WTC11 (cell line): ENCODE measurements around the gene RSPRY1. TPM values are rescaled to one million over a fixed set of nuclear protein-coding genes. Genes with fewer than 3 reads are reported as not detected.

Source experiments
- ATAC-seq: fragments of 200-7000 bp; cut with Tn5 transposase; 2 replicates; pipeline ENCODE4 v1.10.0; 2021; ENCODE audit warnings: mild to moderate bottlenecking, moderate library complexity
- CTCF ChIA-PET: fragments of 300-600 bp; sonication (Branson Sonifier 250); formaldehyde crosslinking; loops from one replicate; lab custom pipeline; 2021; ENCODE audit warnings: antibody characterized with exemption; lab: Charles Lee
- POLR2A ChIA-PET: fragments of 350-600 bp; sonication (Branson Sonifier 250); formaldehyde crosslinking; loops from one replicate; lab custom pipeline; 2021; ENCODE audit warnings: antibody characterized with exemption; lab: Charles Lee
- DNase-seq: peaks from one replicate; pipeline ENCODE4 v3.0.0; 2021; ENCODE audit warnings: low spot score
- H3K27ac Mint-ChIP-seq: 2 replicates; pipeline ENCODE4 v1.8.0; 2021; ENCODE audit warnings: mixed read lengths
- H3K27me3 Mint-ChIP-seq: 2 replicates; pipeline ENCODE4 v1.8.0; 2021; ENCODE audit warnings: low read depth, mild to moderate bottlenecking, moderate library complexity, mixed read lengths
- H3K36me3 Mint-ChIP-seq: 2 replicates; pipeline ENCODE4 v1.8.0; 2021; ENCODE audit warnings: mixed read lengths
- H3K4me1 Mint-ChIP-seq: 2 replicates; pipeline ENCODE4 v1.8.0; 2022; ENCODE audit warnings: mixed read lengths
- H3K4me3 Mint-ChIP-seq: 2 replicates; pipeline ENCODE4 v1.8.0; 2021; ENCODE audit warnings: mild to moderate bottlenecking, moderate library complexity, mixed read lengths
- H3K9me3 Mint-ChIP-seq: 2 replicates; pipeline ENCODE4 v1.8.0; 2021; ENCODE audit warnings: mixed read lengths
- ATF6 ChIP-seq: sonication (generic); formaldehyde crosslinking; IDR thresholded peaks from 2 replicates; pipeline ENCODE4 v1.8.1; 2023; ENCODE audit warnings: mild to moderate bottlenecking, missing genetic modification reagents
- CREM ChIP-seq: sonication (generic); formaldehyde crosslinking; IDR thresholded peaks from 2 replicates; pipeline ENCODE4 v1.8.1; 2022; ENCODE audit warnings: mild to moderate bottlenecking, missing genetic modification reagents, moderate library complexity
- EMX1 ChIP-seq: fragments of 250-450 bp; sonication (Bioruptor Pico); IDR thresholded peaks from 2 replicates; pipeline ENCODE4 v1.8.0; 2021; ENCODE audit warnings: mild to moderate bottlenecking
- FOXJ3 ChIP-seq: sonication (generic); formaldehyde crosslinking; IDR thresholded peaks from 2 replicates; pipeline ENCODE4 v1.9.0; 2021; ENCODE audit warnings: missing genetic modification reagents, mild to moderate bottlenecking, borderline replicate concordance
- GABPB1 ChIP-seq: sonication (generic); formaldehyde crosslinking; IDR thresholded peaks from 2 replicates; pipeline ENCODE4 v1.8.1; 2023; ENCODE audit warnings: mild to moderate bottlenecking, missing genetic modification reagents
- HMGA2 ChIP-seq: fragments of 250-450 bp; sonication (Bioruptor Pico); IDR thresholded peaks from 2 replicates; pipeline ENCODE4 v1.4.0; 2021; ENCODE audit warnings: mild to moderate bottlenecking, moderate library complexity
- IRF1 ChIP-seq: sonication (generic); formaldehyde crosslinking; IDR thresholded peaks from 2 replicates; pipeline ENCODE4 v1.8.0; 2023; ENCODE audit warnings: missing genetic modification reagents
- IRF2 ChIP-seq: sonication (generic); formaldehyde crosslinking; IDR thresholded peaks from 2 replicates; pipeline ENCODE4 v1.8.0; 2022; ENCODE audit warnings: low read depth, missing genetic modification reagents, borderline replicate concordance
- KAT7 ChIP-seq: sonication (generic); formaldehyde crosslinking; IDR thresholded peaks from 2 replicates; pipeline ENCODE4 v1.8.1; 2023; ENCODE audit warnings: missing genetic modification reagents, mild to moderate bottlenecking, borderline replicate concordance
- MAX ChIP-seq: sonication (generic); formaldehyde crosslinking; IDR thresholded peaks from 2 replicates; pipeline ENCODE4 v1.8.0; 2022; ENCODE audit warnings: mild to moderate bottlenecking, missing genetic modification reagents
- MYBL2 ChIP-seq: sonication (generic); formaldehyde crosslinking; IDR thresholded peaks from 2 replicates; pipeline ENCODE4 v1.8.1; 2023; ENCODE audit warnings: mild to moderate bottlenecking, moderate library complexity, missing genetic modification reagents
- NFATC4 ChIP-seq: fragments of 250-450 bp; sonication (Bioruptor Pico); IDR thresholded peaks from 2 replicates; pipeline ENCODE4 v1.9.0; 2021; ENCODE audit warnings: mild to moderate bottlenecking
- SMAD4 ChIP-seq: sonication (generic); formaldehyde crosslinking; IDR thresholded peaks from 2 replicates; pipeline ENCODE4 v1.8.0; 2022; ENCODE audit warnings: mild to moderate bottlenecking, missing genetic modification reagents
- SP1 ChIP-seq: sonication (generic); formaldehyde crosslinking; conservative IDR thresholded peaks from 2 replicates; pipeline ENCODE4 v1.8.1; 2022; ENCODE audit warnings: missing genetic modification reagents
- TP53 ChIP-seq: sonication (generic); formaldehyde crosslinking; IDR thresholded peaks from 2 replicates; pipeline ENCODE4 v1.8.1; 2023; ENCODE audit warnings: mild to moderate bottlenecking, missing genetic modification reagents
- USF1 ChIP-seq: sonication (generic); formaldehyde crosslinking; IDR thresholded peaks from 2 replicates; pipeline ENCODE4 v1.8.0; 2022; ENCODE audit warnings: mild to moderate bottlenecking, missing genetic modification reagents
- ZNF121 ChIP-seq: sonication (generic); formaldehyde crosslinking; IDR thresholded peaks from 2 replicates; pipeline ENCODE4 v1.8.0; 2023; ENCODE audit warnings: missing genetic modification reagents
- ZNF317 ChIP-seq: sonication (generic); formaldehyde crosslinking; IDR thresholded peaks from 2 replicates; pipeline ENCODE4 v1.8.1; 2023; ENCODE audit warnings: low read depth, mild to moderate bottlenecking, moderate library complexity, missing genetic modification reagents, borderline replicate concordance
- ZNF671 ChIP-seq: fragments of 250-450 bp; sonication (Bioruptor Pico); IDR thresholded peaks from 2 replicates; pipeline ENCODE4 v1.8.0; 2021; ENCODE audit warnings: mild to moderate bottlenecking
- ZSCAN18 ChIP-seq: fragments of 250-450 bp; sonication (Bioruptor Pico); IDR thresholded peaks from 2 replicates; pipeline ENCODE4 v2.1.2; 2022; ENCODE audit warnings: mild to moderate bottlenecking, moderate library complexity
- total RNA-seq: library from RNA; stranded (reverse); gene quantifications from 3 replicates; pipeline ENCODE4 v1.2.3, GENCODE V29; 2021
- TF ChIP-seq, protein P1 (sequence below): sonication (generic); formaldehyde crosslinking; IDR thresholded peaks from 2 replicates; pipeline ENCODE4 v1.8.1; 2022; ENCODE audit warnings: low read depth, mild to moderate bottlenecking, moderate library complexity, missing genetic modification reagents, borderline replicate concordance

The RSPRY1 gene
- total RNA-seq, 1 experiment from 2014 or later = 26.8 TPM

GRCh38 chr16:57260294-57260929 is 74.3 kb downstream of the RSPRY1 start:
- Mint-ChIP-seq H3K27me3 (no peaks in the 10 kb centered on the region), H3K36me3 (no peaks in the 10 kb centered on the region), H3K27ac (peak overlapping the region; percentile 94), H3K9me3 (no peaks in the 10 kb centered on the region), H3K4me3 (peak overlapping the region; percentile 39), H3K4me1 (peaks cover 14% of the 10 kb centered on the region)
- ChIA-PET POLR2A (interaction anchor here (1.3 kb wide), 1 partner anchor 15 kb away, joined by 3 read pairs; the partner anchor contains the start of gene ARL2BP), CTCF (interaction anchor here (0.9 to 1.5 kb wide), 3 partner anchors 15 to 168 kb away, joined by 3 to 6 read pairs (median 5); partner anchors contain the start of genes ARL2BP and CPNE2)
- ATAC-seq = peak; percentile 71
- TF ChIP-seq HMGA2 (CRISPR knock-in tag) (no peak), MAX (no peak), ZNF121 (no peak), CREM (CRISPR knock-in tag) (no peak), ZNF317 (peak; percentile 84)
- DNase-seq = no peak

GRCh38 chr16:57261806-57262205 is 75.7 kb downstream of the RSPRY1 start:
- peaks cover 19% of the 10 kb centered on the region for H3K4me1 Mint-ChIP-seq
- CTCF ChIA-PET = interaction anchor here (2.4 kb wide), 1 partner anchor 155 kb away, joined by 7 read pairs; no protein-coding TSS in a partner anchor
- ATAC-seq (no peak), DNase-seq (no peak)
- POLR2A ChIA-PET = no interaction called here
- TF ChIP-seq KAT7 (CRISPR knock-in tag) (no peak), ZNF671 (no peak), MYBL2 (no peak), GABPB1 (CRISPR knock-in tag) (no peak), EMX1 (CRISPR knock-in tag) (no peak), IRF1 (no peak), USF1 (CRISPR knock-in tag) (no peak), SMAD4 (CRISPR knock-in tag) (no peak), NFATC4 (no peak), TP53 (CRISPR knock-in tag) (no peak)
- TF ChIP-seq, protein P1, sequence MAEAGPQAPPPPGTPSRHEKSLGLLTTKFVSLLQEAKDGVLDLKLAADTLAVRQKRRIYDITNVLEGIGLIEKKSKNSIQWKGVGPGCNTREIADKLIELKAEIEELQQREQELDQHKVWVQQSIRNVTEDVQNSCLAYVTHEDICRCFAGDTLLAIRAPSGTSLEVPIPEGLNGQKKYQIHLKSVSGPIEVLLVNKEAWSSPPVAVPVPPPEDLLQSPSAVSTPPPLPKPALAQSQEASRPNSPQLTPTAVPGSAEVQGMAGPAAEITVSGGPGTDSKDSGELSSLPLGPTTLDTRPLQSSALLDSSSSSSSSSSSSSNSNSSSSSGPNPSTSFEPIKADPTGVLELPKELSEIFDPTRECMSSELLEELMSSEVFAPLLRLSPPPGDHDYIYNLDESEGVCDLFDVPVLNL = no peak
- no peaks in the 10 kb centered on the region for H3K36me3 Mint-ChIP-seq
- no peak overlapping the region for H3K27ac Mint-ChIP-seq
- no peaks in the 10 kb centered on the region for H3K9me3 Mint-ChIP-seq
- H3K4me3 Mint-ChIP-seq = no peak overlapping the region
- no peaks in the 10 kb centered on the region for H3K27me3 Mint-ChIP-seq

- Mint-ChIP-seq H3K9me3 (no peaks in the 10 kb centered on the region), H3K4me3 (no peak overlapping the region)
- DNase-seq = no peak
- CTCF ChIA-PET = interaction anchor here (2.4 kb wide), 1 partner anchor 154 kb away, joined by 7 read pairs; no protein-coding TSS in a partner anchor
- TF ChIP-seq IRF2 (CRISPR knock-in tag) (no peak), FOXJ3 (CRISPR knock-in tag) (no peak), ATF6 (no peak), SP1 (no peak), ZSCAN18 (CRISPR knock-in tag) (no peak)
- TF ChIP-seq, protein P1 = no peak
- TF ChIP-seq, all 79 proteins: peak for 0
- Mint-ChIP-seq H3K36me3 (no peaks in the 10 kb centered on the region), H3K27ac (peak overlapping the region; percentile 87), H3K4me1 (peaks cover 19% of the 10 kb centered on the region), H3K27me3 (no peaks in the 10 kb centered on the region)
- POLR2A ChIA-PET = no interaction called here
- no peak for ATAC-seq
Measured at GRCh38 chr16:57262841-57263540, 76.9 kb downstream of the RSPRY1 start.
